DLD1 (cell line): ENCODE measurements around the gene RCCD1.

Source experiments
- in situ Hi-C: cut with HindIII; loops from 2 replicates; pipeline ENCODE4 v1.10.0; 2017; ENCODE audit warnings: low sequenced_read_pairs

RCCD1 gene

GRCh38 chr15:90998737-90999136, 44.1 kb downstream of the RCCD1 start:
- in situ Hi-C loops, result no loop called here

- in situ Hi-C loops, result loop anchor here (25.0 kb wide), 1 partner anchor 1086 kb away; no protein-coding TSS in a partner anchor
Measured at GRCh38 chr15:91001209-91001608, 46.5 kb downstream of the RCCD1 start.

GRCh38 chr15:91007266-91007665, 52.6 kb downstream of the RCCD1 start:
- in situ Hi-C loops, result loop anchor here (25.0 kb wide), 1 partner anchor 1080 kb away; no protein-coding TSS in a partner anchor
